Karpas-422 (cell line): ENCODE data around the gene ZSWIM3. TPM values are rescaled to one million over a fixed set of nuclear protein-coding genes. Genes with fewer than 3 reads are reported as not detected.
"Not testable (repeated sequence)": the region's sequence is repeated elsewhere in the genome, so short reads cannot be mapped to it uniquely, and the experiment has no call there.

Experiments used
- DNase-seq: peaks from one replicate; pipeline ENCODE4 v3.0.0-alpha.2; 2015
- H2AFZ ChIP-seq: fragments of 200-600 bp; sonication (generic); 2 replicates; pipeline ENCODE4 v1.6.1; 2014; ENCODE audit warnings: antibody characterized with exemption, low read length, mixed read lengths
- H3K27ac ChIP-seq: fragments of 200-600 bp; sonication (generic); 2 replicates; pipeline ENCODE4 v1.5.1; 2014; ENCODE audit warnings: mild to moderate bottlenecking, low read length, moderate library complexity
- H3K27me3 ChIP-seq: fragments of 200-600 bp; sonication (generic); 2 replicates; pipeline ENCODE4 v1.6.1; 2014; ENCODE audit warnings: low read length, mixed read lengths
- H3K36me3 ChIP-seq: fragments of 200-600 bp; sonication (generic); 2 replicates; pipeline ENCODE4 v1.6.1; 2014; ENCODE audit warnings: low read length, mixed read lengths; ENCODE audit not compliant: insufficient read depth
- H3K4me1 ChIP-seq: fragments of 200-600 bp; sonication (generic); 2 replicates; pipeline ENCODE4 v1.6.1; 2014; ENCODE audit warnings: mild to moderate bottlenecking, low read length, mixed read lengths
- H3K4me2 ChIP-seq: fragments of 200-600 bp; sonication (generic); 2 replicates; pipeline ENCODE4 v1.6.1; 2014; ENCODE audit warnings: low read length, low read depth, mild to moderate bottlenecking; ENCODE audit not compliant: poor library complexity, severe bottlenecking
- H3K4me3 ChIP-seq: fragments of 200-600 bp; sonication (generic); 2 replicates; pipeline ENCODE4 v1.5.1; 2014; ENCODE audit warnings: mild to moderate bottlenecking, antibody characterized with exemption, low read length, mixed read lengths
- H3K79me2 ChIP-seq: fragments of 200-600 bp; sonication (generic); 2 replicates; pipeline ENCODE4 v1.6.1; 2014; ENCODE audit warnings: mild to moderate bottlenecking, low read length, mixed read lengths
- H3K9ac ChIP-seq: fragments of 200-600 bp; sonication (generic); 2 replicates; pipeline ENCODE4 v1.6.0; 2014; ENCODE audit warnings: low read length
- H3K9me2 ChIP-seq: fragments of 200-600 bp; sonication (generic), shearing (Covaris generic); replicated peaks from 2 replicates; pipeline ENCODE4 v1.6.0; 2014; ENCODE audit warnings: mild to moderate bottlenecking, low read length, moderate library complexity; ENCODE audit not compliant: insufficient read depth
- H3K9me3 ChIP-seq: fragments of 300-700, 200-600 bp; sonication (generic); 2 replicates; pipeline ENCODE4 v1.6.1; 2014; ENCODE audit warnings: low read length, mixed read lengths
- H4K20me1 ChIP-seq: fragments of 200-600 bp; sonication (generic); 2 replicates; pipeline ENCODE4 v1.6.1; 2014; ENCODE audit warnings: mild to moderate bottlenecking, antibody characterized with exemption, low read length, low read depth; ENCODE audit not compliant: insufficient read depth
- total RNA-seq: library from RNA; depleted of rRNA; stranded (reverse); fragments of >200 nt; shearing (Covaris generic); gene quantifications from 2 replicates; pipeline ENCODE4 v1.2.3, GENCODE V29; 2014; ENCODE audit warnings: low replicate concordance

The ZSWIM3 gene
- total RNA-seq, 1 experiment from 2014 or later: 9.9 TPM

GRCh38 chr20:45872626-45873025, 15.2 kb downstream of the ZSWIM3 start:
- Histone ChIP-seq H3K9me2 (no peaks in the 10 kb centered on the region), H3K79me2 (0 out of 2 replicates have a peak, but pooled peaks cover 3% of the 10 kb centered on the region), H4K20me1 (no peaks in the 10 kb centered on the region), H3K4me3 (no peak overlapping the region), H3K36me3 (no peaks in the 10 kb centered on the region), H3K4me1 (no peaks in the 10 kb centered on the region), H3K9me3 (no peaks in the 10 kb centered on the region), H2AFZ (no peak overlapping the region), H3K27me3 (no peaks in the 10 kb centered on the region), H3K9ac (no peak overlapping the region), H3K27ac (no peak overlapping the region), H3K4me2 (no peak overlapping the region)
- no peak for DNase-seq

GRCh38 chr20:45873409-45874103, 16.1 kb downstream of the ZSWIM3 start:
- no peak for DNase-seq
- Histone ChIP-seq H3K9me3 (no peaks in the 10 kb centered on the region), H3K27ac (no peak overlapping the region), H3K79me2 (no peaks in the 10 kb centered on the region), H3K27me3 (no peaks in the 10 kb centered on the region), H3K4me1 (no peaks in the 10 kb centered on the region), H3K9me2 (no peaks in the 10 kb centered on the region), H3K36me3 (no peaks in the 10 kb centered on the region), H3K4me3 (no peak overlapping the region), H3K9ac (no peak overlapping the region), H2AFZ (no peak overlapping the region), H4K20me1 (no peaks in the 10 kb centered on the region), H3K4me2 (no peak overlapping the region)

GRCh38 chr20:45874104-45874481, 16.7 kb downstream of the ZSWIM3 start:
- not testable (repeated sequence) for H3K9me2 ChIP-seq, H3K4me2 ChIP-seq, H2AFZ ChIP-seq

GRCh38 chr20:45874576-45874975, 17.2 kb downstream of the ZSWIM3 start:
- Histone ChIP-seq H3K27me3 (no peaks in the 10 kb centered on the region), H2AFZ (no peak overlapping the region), H3K4me2 (no peak overlapping the region), H3K9ac (no peak overlapping the region), H3K9me2 (no peaks in the 10 kb centered on the region), H3K9me3 (no peaks in the 10 kb centered on the region), H3K27ac (no peak overlapping the region), H3K79me2 (no peaks in the 10 kb centered on the region), H3K4me1 (no peaks in the 10 kb centered on the region), H3K4me3 (no peak overlapping the region), H3K36me3 (no peaks in the 10 kb centered on the region), H4K20me1 (no peaks in the 10 kb centered on the region)
- DNase-seq: no peak

More at GRCh38 chr20:45874104-45874481, 16.7 kb downstream of the ZSWIM3 start:
- H3K4me1 ChIP-seq, H3K27me3 ChIP-seq, H3K4me3 ChIP-seq, H3K9ac ChIP-seq, H4K20me1 ChIP-seq, DNase-seq, H3K27ac ChIP-seq, H3K36me3 ChIP-seq, H3K9me3 ChIP-seq, H3K79me2 ChIP-seq: not testable (repeated sequence)

- no peaks in the 10 kb centered on the region for H3K27me3 ChIP-seq
- H3K27ac ChIP-seq: no peak overlapping the region
- H2AFZ ChIP-seq: no peak overlapping the region
- peaks cover 22% of the 10 kb centered on the region for H3K79me2 ChIP-seq
- no peaks in the 10 kb centered on the region for H4K20me1 ChIP-seq
- H3K9me2 ChIP-seq: no peaks in the 10 kb centered on the region
- H3K4me3 ChIP-seq: no peak overlapping the region
- peaks cover 4% of the 10 kb centered on the region; the same call in 1 of the 2 replicates for H3K36me3 ChIP-seq
- H3K9me3 ChIP-seq: no peaks in the 10 kb centered on the region
- no peak overlapping the region for H3K4me2 ChIP-seq
- DNase-seq: no peak
- no peak overlapping the region for H3K9ac ChIP-seq
- H3K4me1 ChIP-seq: peaks cover 12% of the 10 kb centered on the region
Observed at GRCh38 chr20:45878076-45878761, 20.8 kb downstream of the ZSWIM3 start.

- H2AFZ ChIP-seq: peak within 1 kb of the TSS; percentile 59; the same call in 1 of the 2 replicates
- peak within 1 kb of the TSS; percentile 63; the same call in 1 of the 2 replicates for H3K27ac ChIP-seq
- H3K9me3 ChIP-seq: no peaks in the 10 kb centered on the region
- H3K27me3 ChIP-seq: no peaks in the 10 kb centered on the region
- peaks cover 17% of the 10 kb centered on the region for H3K36me3 ChIP-seq
- DNase-seq: peak; percentile 100
- peaks cover 34% of the 10 kb centered on the region for H3K79me2 ChIP-seq
- peak within 1 kb of the TSS; percentile 98 for H3K4me2 ChIP-seq
- peaks cover 12% of the 10 kb centered on the region for H3K4me1 ChIP-seq
- H3K9ac ChIP-seq: peak within 1 kb of the TSS; percentile 95
- H3K9me2 ChIP-seq: no peaks in the 10 kb centered on the region
- peak within 1 kb of the TSS; percentile 99 for H3K4me3 ChIP-seq
- H4K20me1 ChIP-seq: no peaks in the 10 kb centered on the region
Observed at GRCh38 chr20:45880988-45881788, 23.8 kb downstream of the ZSWIM3 start, which contains the start of gene ZSWIM1. Gene ZSWIM1 (plus strand): TSS chr20:45881227. CDS start chr20:45882593, 1,366 bp downstream.

- no peak overlapping the region; the same call in 1 of the 2 replicates for H3K4me3 ChIP-seq
- H3K4me2 ChIP-seq: peak overlapping the region; percentile 98
- H3K79me2 ChIP-seq: peaks cover 34% of the 10 kb centered on the region
- H3K4me1 ChIP-seq: peaks cover 12% of the 10 kb centered on the region
- H3K36me3 ChIP-seq: peaks cover 17% of the 10 kb centered on the region
- H3K9ac ChIP-seq: no peak overlapping the region
- no peak for DNase-seq
- H3K27me3 ChIP-seq: no peaks in the 10 kb centered on the region
- no peaks in the 10 kb centered on the region for H4K20me1 ChIP-seq
- H3K9me3 ChIP-seq: no peaks in the 10 kb centered on the region
- H3K27ac ChIP-seq: no peak overlapping the region
- H2AFZ ChIP-seq: no peak overlapping the region
- H3K9me2 ChIP-seq: no peaks in the 10 kb centered on the region
Observed at GRCh38 chr20:45882469-45883099, 25.2 kb downstream of the ZSWIM3 start.
